ENCODE measurements around the gene DGKZ.
"Not testable (repeated sequence)": the region's sequence is repeated elsewhere in the genome, so short reads cannot be mapped to it uniquely, and the experiment has no call there.

DGKZ gene

DNA sequence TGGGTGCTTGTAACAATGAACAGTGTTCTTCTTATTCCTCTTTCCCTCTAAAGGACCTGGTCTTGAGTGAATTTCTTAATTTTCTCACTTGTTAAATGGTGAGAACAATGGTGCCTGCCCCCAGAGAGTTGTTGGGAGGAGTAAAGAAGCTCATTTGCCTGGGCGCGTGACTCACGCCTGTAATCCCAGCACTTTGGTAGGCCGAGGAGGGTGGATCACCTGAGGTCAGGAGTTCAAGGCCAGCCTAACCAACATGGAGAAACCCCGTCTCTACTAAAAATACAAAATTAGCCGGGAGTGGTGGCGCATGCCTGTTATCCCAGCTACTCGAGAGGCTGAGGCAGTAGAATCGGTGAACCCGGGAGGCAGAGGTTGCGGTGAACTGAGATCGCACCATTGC lies 43.2 kb upstream of the DGKZ start:
- not testable (repeated sequence) for H3K4ac ChIP-seq (ENCODE audit: low read depth, low read length); H3K27ac ChIP-seq (ENCODE audit: low read depth, low read length); H3K4me3 ChIP-seq (ENCODE audit: low read length); H3K18ac ChIP-seq (ENCODE audit: low read length); H2BK120ac ChIP-seq (ENCODE audit: low read depth, low read length); DNase-seq; H3K23ac ChIP-seq (ENCODE audit: low read length); H2BK15ac ChIP-seq (replicated peaks; ENCODE audit: low read depth); H3K56ac ChIP-seq (ENCODE audit: low read length); H4K8ac ChIP-seq (ENCODE audit: low read depth, low read length); H3K4me1 ChIP-seq (ENCODE audit: control insufficient read depth, low read depth, low read length); H3K4me2 ChIP-seq (ENCODE audit: low read length); H3K27me3 ChIP-seq (ENCODE audit: insufficient read depth, low read length, poor library complexity); H3K9ac ChIP-seq (ENCODE audit: low read length); H3K79me2 ChIP-seq (ENCODE audit: control insufficient read depth, insufficient read depth, low read length); H4K5ac ChIP-seq (ENCODE audit: low read length); H3K79me1 ChIP-seq (ENCODE audit: low read length); H2AK5ac ChIP-seq (ENCODE audit: low read length); H2BK5ac ChIP-seq (ENCODE audit: low read length); H3K36me3 ChIP-seq (ENCODE audit: control insufficient read depth, insufficient read depth, low read length)
- no CpG with 5 or more reads among the region's 12 CpGs for WGBS (ENCODE audit: extremely low coverage, insufficient coverage, low lambda C conversion rate)

DNA sequence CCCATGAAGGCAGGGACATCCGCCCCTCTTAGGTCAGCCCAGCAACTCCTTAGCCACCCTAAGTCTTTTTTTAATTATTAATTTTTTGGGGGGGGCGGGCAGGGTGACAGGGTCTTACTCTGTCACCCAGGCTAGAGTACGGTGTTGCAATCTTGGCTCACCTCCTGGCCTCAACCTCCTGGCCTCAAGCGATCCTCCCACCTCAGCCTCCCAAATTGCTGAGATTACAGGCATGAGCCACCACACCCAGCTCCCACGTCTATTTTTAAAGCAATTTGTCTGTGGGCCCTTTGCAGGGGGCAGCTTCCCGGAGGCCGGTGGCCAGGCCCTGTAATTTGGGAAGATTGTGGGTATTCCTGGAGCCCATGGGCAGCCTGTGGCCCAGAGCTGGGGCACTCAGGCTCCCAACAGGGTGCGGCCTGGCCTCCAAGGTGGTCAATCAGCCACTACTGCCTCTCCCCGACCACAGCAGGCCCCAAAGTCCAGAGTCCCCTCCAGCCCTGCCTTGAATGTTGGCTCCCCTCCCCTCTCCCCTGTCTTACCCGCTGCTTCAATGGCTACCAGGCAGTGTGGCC lies 42.6 kb upstream of the DGKZ start:
- WGBS (ENCODE audit: extremely low coverage, insufficient coverage, low lambda C conversion rate): no CpG with 5 or more reads among the region's 10 CpGs
- no peak overlapping the region for H3K23ac ChIP-seq (ENCODE audit: low read length)

DNA sequence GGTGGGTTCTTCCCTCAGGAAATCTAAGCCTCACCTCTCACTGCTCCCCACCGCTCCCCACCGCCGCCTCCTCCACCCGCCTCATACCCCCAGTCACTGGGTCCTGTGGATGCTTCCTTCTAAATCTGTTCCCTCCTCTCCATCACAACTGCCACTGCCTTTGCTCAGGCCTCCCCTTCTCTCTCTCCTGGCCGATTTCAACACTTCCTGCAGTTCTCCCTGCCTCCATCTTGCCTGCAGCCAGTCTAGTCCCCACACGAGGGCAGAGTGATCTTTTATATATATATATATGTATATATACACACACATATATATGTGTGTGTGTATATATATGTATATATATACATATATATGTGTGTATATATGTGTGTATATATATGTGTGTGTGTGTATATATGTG lies 42.0 kb upstream of the DGKZ start:
- Histone ChIP-seq H3K23ac (ENCODE audit: low read length) (no peak overlapping the region), H3K4ac (ENCODE audit: low read depth, low read length) (no peak overlapping the region), H4K5ac (ENCODE audit: low read length) (no peak overlapping the region), H2BK15ac (replicated peaks; ENCODE audit: low read depth) (no peak overlapping the region), H3K27me3 (ENCODE audit: insufficient read depth, low read length, poor library complexity) (no peaks in the 10 kb centered on the region), H2BK120ac (ENCODE audit: low read depth, low read length) (no peak overlapping the region), H3K4me2 (ENCODE audit: low read length) (no peak overlapping the region), H3K79me1 (ENCODE audit: low read length) (no peaks in the 10 kb centered on the region), H3K9ac (ENCODE audit: low read length) (no peak overlapping the region), H3K56ac (ENCODE audit: low read length) (no peak overlapping the region), H2AK5ac (ENCODE audit: low read length) (no peak overlapping the region), H3K36me3 (ENCODE audit: control insufficient read depth, insufficient read depth, low read length) (no peaks in the 10 kb centered on the region), H3K18ac (ENCODE audit: low read length) (no peak overlapping the region), H3K79me2 (ENCODE audit: control insufficient read depth, insufficient read depth, low read length) (no peaks in the 10 kb centered on the region), H3K27ac (ENCODE audit: low read depth, low read length) (no peak overlapping the region), H3K4me3 (ENCODE audit: low read length) (no peak overlapping the region), H2BK5ac (ENCODE audit: low read length) (no peak overlapping the region), H4K8ac (ENCODE audit: low read depth, low read length) (no peak overlapping the region), H3K4me1 (ENCODE audit: control insufficient read depth, low read depth, low read length) (no peaks in the 10 kb centered on the region)
- DNase-seq: no peak
- no CpG with 5 or more reads among the region's 6 CpGs for WGBS (ENCODE audit: extremely low coverage, insufficient coverage, low lambda C conversion rate)

More for the DNA sequence above, 42.6 kb upstream of the DGKZ start:
- no peak for DNase-seq
- Histone ChIP-seq H2AK5ac (ENCODE audit: low read length) (no peak overlapping the region), H3K18ac (ENCODE audit: low read length) (no peak overlapping the region), H3K4ac (ENCODE audit: low read depth, low read length) (no peak overlapping the region), H4K8ac (ENCODE audit: low read depth, low read length) (no peak overlapping the region), H3K79me2 (ENCODE audit: control insufficient read depth, insufficient read depth, low read length) (no peaks in the 10 kb centered on the region), H3K27me3 (ENCODE audit: insufficient read depth, low read length, poor library complexity) (no peaks in the 10 kb centered on the region), H2BK5ac (ENCODE audit: low read length) (no peak overlapping the region), H3K56ac (ENCODE audit: low read length) (peak overlapping the region; percentile 34), H2BK15ac (replicated peaks; ENCODE audit: low read depth) (no peak overlapping the region), H3K4me3 (ENCODE audit: low read length) (no peak overlapping the region), H2BK120ac (ENCODE audit: low read depth, low read length) (no peak overlapping the region), H3K27ac (ENCODE audit: low read depth, low read length) (no peak overlapping the region), H3K9ac (ENCODE audit: low read length) (no peak overlapping the region), H3K79me1 (ENCODE audit: low read length) (no peaks in the 10 kb centered on the region), H3K4me1 (ENCODE audit: control insufficient read depth, low read depth, low read length) (no peaks in the 10 kb centered on the region), H3K36me3 (ENCODE audit: control insufficient read depth, insufficient read depth, low read length) (no peaks in the 10 kb centered on the region), H3K4me2 (ENCODE audit: low read length) (no peak overlapping the region), H4K5ac (ENCODE audit: low read length) (no peak overlapping the region)

DNA sequence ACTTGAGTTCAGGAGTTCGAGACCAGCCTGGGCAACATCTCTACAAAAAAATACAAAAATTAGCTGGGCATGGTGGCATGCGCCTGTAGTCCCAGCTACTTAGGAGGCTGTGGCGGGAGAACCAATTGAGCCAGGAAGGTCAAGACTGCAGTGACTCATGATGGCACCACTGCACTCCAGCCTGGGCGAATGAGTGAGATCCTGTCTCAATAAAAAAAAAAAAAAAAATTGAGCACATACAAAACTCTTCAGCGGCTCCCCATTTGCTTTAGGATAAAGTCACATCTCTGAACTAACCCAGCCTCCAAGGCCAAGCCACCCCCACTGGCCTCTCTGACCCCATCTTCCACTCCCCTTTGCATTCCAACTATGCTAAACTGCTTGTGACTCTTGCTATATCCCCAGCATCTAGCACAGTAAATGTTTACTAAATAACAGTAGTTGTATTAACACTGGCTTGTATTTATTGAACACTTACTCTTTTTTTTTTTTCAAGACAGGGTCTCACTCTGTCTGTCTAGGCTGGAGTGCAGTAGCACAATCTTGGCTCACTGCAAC lies 40.9 kb upstream of the DGKZ start:
- Histone ChIP-seq H3K56ac (ENCODE audit: low read length) (no peak overlapping the region), H2AK5ac (ENCODE audit: low read length) (no peak overlapping the region), H3K27me3 (ENCODE audit: insufficient read depth, low read length, poor library complexity) (no peaks in the 10 kb centered on the region), H3K4me3 (ENCODE audit: low read length) (no peak overlapping the region), H3K23ac (ENCODE audit: low read length) (no peak overlapping the region), H2BK15ac (replicated peaks; ENCODE audit: low read depth) (no peak overlapping the region), H3K4ac (ENCODE audit: low read depth, low read length) (no peak overlapping the region), H2BK5ac (ENCODE audit: low read length) (no peak overlapping the region), H3K4me1 (ENCODE audit: control insufficient read depth, low read depth, low read length) (no peaks in the 10 kb centered on the region), H3K79me1 (ENCODE audit: low read length) (no peaks in the 10 kb centered on the region), H4K8ac (ENCODE audit: low read depth, low read length) (no peak overlapping the region), H3K4me2 (ENCODE audit: low read length) (no peak overlapping the region), H3K27ac (ENCODE audit: low read depth, low read length) (no peak overlapping the region), H2BK120ac (ENCODE audit: low read depth, low read length) (no peak overlapping the region), H3K9ac (ENCODE audit: low read length) (no peak overlapping the region), H4K5ac (ENCODE audit: low read length) (no peak overlapping the region), H3K36me3 (ENCODE audit: control insufficient read depth, insufficient read depth, low read length) (no peaks in the 10 kb centered on the region), H3K79me2 (ENCODE audit: control insufficient read depth, insufficient read depth, low read length) (no peaks in the 10 kb centered on the region), H3K18ac (ENCODE audit: low read length) (no peak overlapping the region)
- DNase-seq: peak; percentile 45
- no CpG with 5 or more reads among the region's 5 CpGs for WGBS (ENCODE audit: extremely low coverage, insufficient coverage, low lambda C conversion rate)

DNA sequence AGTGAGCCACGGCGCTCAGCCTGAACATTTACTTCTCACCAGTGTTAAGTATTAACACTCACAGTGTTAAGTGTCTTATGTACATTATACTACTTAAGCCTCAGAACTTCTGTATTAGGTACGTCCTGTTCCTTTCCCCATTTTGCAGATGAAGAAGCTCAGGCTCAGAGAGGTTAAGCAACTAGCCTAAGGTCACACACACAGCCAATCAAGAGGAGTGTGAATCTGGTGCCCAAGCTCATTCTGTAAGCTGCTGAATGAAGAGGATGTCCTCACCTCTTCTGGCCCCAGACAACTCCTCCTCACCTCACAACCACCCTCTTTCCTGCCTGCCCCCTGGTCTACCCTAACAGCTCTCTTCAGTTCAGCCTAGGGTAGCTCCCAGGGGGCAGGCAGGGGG lies 39.9 kb upstream of the DGKZ start:
- Histone ChIP-seq H3K4me2 (ENCODE audit: low read length) (no peak overlapping the region), H3K9ac (ENCODE audit: low read length) (no peak overlapping the region), H3K4me3 (ENCODE audit: low read length) (no peak overlapping the region), H3K27ac (ENCODE audit: low read depth, low read length) (no peak overlapping the region), H3K56ac (ENCODE audit: low read length) (no peak overlapping the region), H3K4ac (ENCODE audit: low read depth, low read length) (no peak overlapping the region), H3K4me1 (ENCODE audit: control insufficient read depth, low read depth, low read length) (no peaks in the 10 kb centered on the region), H4K8ac (ENCODE audit: low read depth, low read length) (no peak overlapping the region), H2BK5ac (ENCODE audit: low read length) (no peak overlapping the region), H3K79me1 (ENCODE audit: low read length) (no peaks in the 10 kb centered on the region), H2BK120ac (ENCODE audit: low read depth, low read length) (no peak overlapping the region), H3K23ac (ENCODE audit: low read length) (no peak overlapping the region), H3K27me3 (ENCODE audit: insufficient read depth, low read length, poor library complexity) (no peaks in the 10 kb centered on the region), H2AK5ac (ENCODE audit: low read length) (peak overlapping the region; percentile 69), H3K18ac (ENCODE audit: low read length) (no peak overlapping the region), H2BK15ac (replicated peaks; ENCODE audit: low read depth) (no peak overlapping the region), H3K79me2 (ENCODE audit: control insufficient read depth, insufficient read depth, low read length) (no peaks in the 10 kb centered on the region), H4K5ac (ENCODE audit: low read length) (no peak overlapping the region), H3K36me3 (ENCODE audit: control insufficient read depth, insufficient read depth, low read length) (no peaks in the 10 kb centered on the region)
- no peak for DNase-seq
- WGBS (ENCODE audit: extremely low coverage, insufficient coverage, low lambda C conversion rate): no CpG with 5 or more reads among the region's 3 CpGs

DNA sequence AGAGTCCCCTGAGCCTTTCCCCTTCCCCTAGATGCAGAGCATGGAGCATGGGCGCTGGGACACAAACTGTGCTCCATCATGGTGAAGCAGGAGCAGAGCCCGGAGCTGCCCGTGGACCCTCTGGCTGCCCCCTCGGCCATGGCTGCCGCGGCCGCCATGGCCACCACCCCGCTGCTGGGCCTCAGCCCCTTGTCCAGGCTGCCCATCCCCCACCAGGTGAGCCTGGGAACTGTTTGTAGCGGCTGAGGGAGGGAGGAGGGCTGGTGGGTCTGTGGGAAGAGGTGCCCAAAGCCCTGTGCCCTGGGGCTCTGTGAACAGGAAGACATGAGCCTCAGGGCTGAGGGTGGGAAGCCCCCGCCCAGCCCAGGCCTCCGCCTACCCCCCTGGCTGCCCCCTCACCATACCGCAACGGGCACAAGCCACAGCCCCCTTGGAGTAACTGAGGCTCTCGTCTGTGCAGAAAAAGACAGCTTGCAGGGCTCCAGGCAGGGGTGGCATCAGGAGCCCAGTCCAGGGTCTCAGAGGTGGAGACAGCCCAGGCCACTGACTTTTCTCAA lies 39.4 kb upstream of the DGKZ start:
- no peak overlapping the region for H3K18ac ChIP-seq (ENCODE audit: low read length)
- no peak overlapping the region for H3K23ac ChIP-seq (ENCODE audit: low read length)
- no peaks in the 10 kb centered on the region for H3K4me1 ChIP-seq (ENCODE audit: control insufficient read depth, low read depth, low read length)
- H3K27ac ChIP-seq (ENCODE audit: low read depth, low read length): no peak overlapping the region
- H3K4me3 ChIP-seq (ENCODE audit: low read length): no peak overlapping the region
- H4K5ac ChIP-seq (ENCODE audit: low read length): no peak overlapping the region
- H3K79me2 ChIP-seq (ENCODE audit: control insufficient read depth, insufficient read depth, low read length): no peaks in the 10 kb centered on the region
- no peak overlapping the region for H3K4ac ChIP-seq (ENCODE audit: low read depth, low read length)
- no peak overlapping the region for H2BK120ac ChIP-seq (ENCODE audit: low read depth, low read length)
- H3K79me1 ChIP-seq (ENCODE audit: low read length): no peaks in the 10 kb centered on the region
- no peak overlapping the region for H3K4me2 ChIP-seq (ENCODE audit: low read length)
- no peak overlapping the region for H2AK5ac ChIP-seq (ENCODE audit: low read length)
- H3K27me3 ChIP-seq (ENCODE audit: insufficient read depth, low read length, poor library complexity): no peaks in the 10 kb centered on the region
- WGBS (ENCODE audit: extremely low coverage, insufficient coverage, low lambda C conversion rate): no CpG with 5 or more reads among the region's 14 CpGs
- H3K56ac ChIP-seq (ENCODE audit: low read length): peak overlapping the region; percentile 56
- no peaks in the 10 kb centered on the region for H3K36me3 ChIP-seq (ENCODE audit: control insufficient read depth, insufficient read depth, low read length)
- no peak overlapping the region for H3K9ac ChIP-seq (ENCODE audit: low read length)
- H2BK15ac ChIP-seq (replicated peaks; ENCODE audit: low read depth): no peak overlapping the region
- H2BK5ac ChIP-seq (ENCODE audit: low read length): no peak overlapping the region
- DNase-seq: no peak
- H4K8ac ChIP-seq (ENCODE audit: low read depth, low read length): no peak overlapping the region

Measured in mesendoderm (in vitro differentiated cells).